ENCODE data around the gene COL4A6. TPM values are rescaled to one million over a fixed set of nuclear protein-coding genes. Genes with fewer than 3 reads are reported as not detected.

The COL4A6 gene
- total and polyA plus RNA-seq, 10 donors, result 0.15 to 4.8 (median 0.84) TPM

GRCh38 chrX:108313669-108314068 lies 124.6 kb downstream of the COL4A6 start:
- Histone ChIP-seq H3K27me3 (replicated peaks in 1 of 7) (peaks cover 0 to 8% (median 0%) of the 10 kb centered on the region in 7 donors), H3K4me3 (no peak overlapping the region), H3K27ac (no peak overlapping the region), H3K36me3 (no peaks in the 10 kb centered on the region), H3K9me3 (no peaks in the 10 kb centered on the region), H3K4me1 (no peaks in the 10 kb centered on the region)
- intact Hi-C loops (cut with DNase I; ENCODE audit: low total_unique reads), result no loop called here
- no peak for TF ChIP-seq POLR2AphosphoS5 (IDR thresholded peaks at IDR 0.05)
- no peak for TF ChIP-seq CTCF (IDR thresholded peaks at IDR 0.05 in 8 of 11, conservative IDR thresholded peaks at IDR 0.05 in 3 of 11)
- no peak for TF ChIP-seq POLR2A (IDR thresholded peaks at IDR 0.05)
- no peak for DNase-seq
- 72 to 91% (median 81%) methylated on average over 1 of the region's 1 CpG for WGBS, 5 donors

GRCh38 chrX:108312957-108313356 lies 125.3 kb downstream of the COL4A6 start:
- peaks cover 0 to 8% (median 0%) of the 10 kb centered on the region in 7 donors for H3K27me3 ChIP-seq (replicated peaks in 1 of 7)
- H3K9me3 ChIP-seq, result no peaks in the 10 kb centered on the region
- 13 to 55% (median 25%) methylated on average over 1 of the region's 1 CpG for WGBS, 5 donors
- no peak overlapping the region for H3K27ac ChIP-seq
- H3K4me1 ChIP-seq, result no peaks in the 10 kb centered on the region
- TF ChIP-seq POLR2A (IDR thresholded peaks at IDR 0.05) (no peak), CTCF (IDR thresholded peaks at IDR 0.05 in 8 of 11, conservative IDR thresholded peaks at IDR 0.05 in 3 of 11) (no peak), POLR2AphosphoS5 (IDR thresholded peaks at IDR 0.05) (no peak)
- no peaks in the 10 kb centered on the region for H3K36me3 ChIP-seq
- DNase-seq, result no peak
- no peak overlapping the region for H3K4me3 ChIP-seq
- intact Hi-C loops (cut with DNase I; ENCODE audit: low total_unique reads), result no loop called here

GRCh38 chrX:108312011-108312410 lies 126.2 kb downstream of the COL4A6 start:
- DNase-seq, result no peak
- Histone ChIP-seq H3K4me1 (no peaks in the 10 kb centered on the region), H3K9me3 (no peaks in the 10 kb centered on the region), H3K36me3 (no peaks in the 10 kb centered on the region), H3K4me3 (no peak overlapping the region), H3K27ac (no peak overlapping the region), H3K27me3 (replicated peaks in 1 of 7) (peaks cover 0 to 8% (median 0%) of the 10 kb centered on the region in 7 donors)
- intact Hi-C loops (cut with DNase I; ENCODE audit: low total_unique reads), result no loop called here
- 31 to 75% (median 63%) methylated on average over 1 of the region's 1 CpG for WGBS, 5 donors
- no peak for TF ChIP-seq CTCF (IDR thresholded peaks at IDR 0.05 in 8 of 11, conservative IDR thresholded peaks at IDR 0.05 in 3 of 11)

- Histone ChIP-seq H3K9me3 (no peaks in the 10 kb centered on the region), H3K4me3 (no peak overlapping the region), H3K27ac (no peak overlapping the region), H3K4me1 (no peaks in the 10 kb centered on the region), H3K36me3 (no peaks in the 10 kb centered on the region), H3K27me3 (replicated peaks in 1 of 7) (peaks cover 0 to 8% (median 0%) of the 10 kb centered on the region in 7 donors)
- DNase-seq, result no peak
- TF ChIP-seq CTCF (IDR thresholded peaks at IDR 0.05 in 8 of 11, conservative IDR thresholded peaks at IDR 0.05 in 3 of 11), result no peak
- 64 to 91% (median 75%) methylated on average over 1 of the region's 1 CpG for WGBS, 5 donors
- intact Hi-C loops (cut with DNase I; ENCODE audit: low total_unique reads), result no loop called here
Measured at GRCh38 chrX:108310506-108310905, 127.7 kb downstream of the COL4A6 start.
